ENCODE measurements around the gene CDT1. TPM values are rescaled to one million over a fixed set of nuclear protein-coding genes. Genes with fewer than 3 reads are reported as not detected.

The CDT1 gene
- total and polyA plus RNA-seq, 2 experiments from 2014 or later: 32.6 to 187 TPM

GRCh38 chr16:88857728-88858339 lies 54.2 kb downstream of the CDT1 start:
- H3K27ac Mint-ChIP-seq: peak overlapping the region; percentile 80; the same call in 1 of the 2 replicates
- H3K4me3 Mint-ChIP-seq: peak overlapping the region; percentile 99
- Histone ChIP-seq H3K9me2 (ENCODE audit: insufficient read depth) (no peaks in the 10 kb centered on the region), H3K27ac (ENCODE audit: low read depth) (no peak overlapping the region), H3K4me1 (ENCODE audit: insufficient read depth) (no peaks in the 10 kb centered on the region; the same call in 1 of the 2 replicates), H4K20me1 (replicated peaks; ENCODE audit: insufficient read depth) (peaks cover 7% of the 10 kb centered on the region; the same call in 1 of the 2 replicates), H3K27me3 (ENCODE audit: insufficient read depth) (no peaks in the 10 kb centered on the region), H3K36me3 (ENCODE audit: insufficient read depth) (no peaks in the 10 kb centered on the region), H2AFZ (0 out of 2 replicates have a peak overlapping the region, but pooled peaks have one; percentile 69), H3F3A (replicated peaks; ENCODE audit: low read depth) (0 out of 2 replicates have a peak, but pooled peaks cover 3% of the 10 kb centered on the region), H3K4me3 (peak overlapping the region; percentile 96), H3K4me2 (peak overlapping the region; percentile 99), H3K79me2 (replicated peaks; ENCODE audit: insufficient read depth) (peaks cover 18% of the 10 kb centered on the region)
- peaks cover 10% of the 10 kb centered on the region for H3K27me3 Mint-ChIP-seq (ENCODE audit: insufficient read depth, low read depth, poor library complexity)
- peaks cover 21% of the 10 kb centered on the region for H3K4me1 Mint-ChIP-seq
- peaks cover 31% of the 10 kb centered on the region for H3K36me3 Mint-ChIP-seq (ENCODE audit: low read depth)
- H3K9me3 Mint-ChIP-seq: no peaks in the 10 kb centered on the region; the same call in 1 of the 3 replicates
- DNase-seq (ENCODE audit: low spot score) (peak; percentile 80), ATAC-seq (peak; percentile 60)
- peak; percentile 61 to 68 for TF ChIP-seq CTCF (conservative IDR thresholded peaks at IDR 0.05; ENCODE audit: low read depth in 2 of 2)
- no peak for TF ChIP-seq EZH2 (IDR thresholded peaks at IDR 0.05; ENCODE audit: low read depth, unreplicated experiment)

Other genes starting within 250 kb of the CDT1 start
- 25.2 and 30.0 TPM in 2 replicates for gene ZC3H18, start 233.4 kb upstream of the CDT1 start, total RNA-seq (2014; rRNA removed; shearing (Covaris generic))
- 40.1 and 40.7 TPM in 2 replicates for gene ZC3H18, start 233.4 kb upstream of the CDT1 start, polyA plus RNA-seq (2016; fragmentation: Nextera tagmentation; extraction: Ambion mirVana)
- 2.7 and 5.1 TPM in 2 replicates for gene IL17C, start 165.2 kb upstream of the CDT1 start, total RNA-seq (2014; rRNA removed; shearing (Covaris generic))
- 2.3 and 3.9 TPM in 2 replicates for gene IL17C, start 165.2 kb upstream of the CDT1 start, polyA plus RNA-seq (2016; fragmentation: Nextera tagmentation; extraction: Ambion mirVana)
- gene CYBA, start 152.7 kb upstream of the CDT1 start, total RNA-seq (2014; rRNA removed; shearing (Covaris generic)): 228 and 275 TPM in 2 replicates
- 281 and 285 TPM in 2 replicates for gene CYBA, start 152.7 kb upstream of the CDT1 start, polyA plus RNA-seq (2016; fragmentation: Nextera tagmentation; extraction: Ambion mirVana)
- 144 and 149 TPM in 2 replicates for gene MVD, start 140.7 kb upstream of the CDT1 start, total RNA-seq (2014; rRNA removed; shearing (Covaris generic))
- 94.2 and 95.3 TPM in 2 replicates for gene MVD, start 140.7 kb upstream of the CDT1 start, polyA plus RNA-seq (2016; fragmentation: Nextera tagmentation; extraction: Ambion mirVana)
- gene SNAI3, start 117.3 kb upstream of the CDT1 start, total RNA-seq (2014; rRNA removed; shearing (Covaris generic)): 19.2 and 19.4 TPM in 2 replicates
- 10.0 and 10.3 TPM in 2 replicates for gene SNAI3, start 117.3 kb upstream of the CDT1 start, polyA plus RNA-seq (2016; fragmentation: Nextera tagmentation; extraction: Ambion mirVana)
- 39.6 and 43.4 TPM in 2 replicates for gene RNF166, start 97.4 kb upstream of the CDT1 start, total RNA-seq (2014; rRNA removed; shearing (Covaris generic))
- gene RNF166, start 97.4 kb upstream of the CDT1 start, polyA plus RNA-seq (2016; fragmentation: Nextera tagmentation; extraction: Ambion mirVana): 24.9 and 27.8 TPM in 2 replicates
- gene CTU2, start 97.3 kb upstream of the CDT1 start, total RNA-seq (2014; rRNA removed; shearing (Covaris generic)): 15.4 and 22.3 TPM in 2 replicates
- 25.7 and 33.6 TPM in 2 replicates for gene CTU2, start 97.3 kb upstream of the CDT1 start, polyA plus RNA-seq (2016; fragmentation: Nextera tagmentation; extraction: Ambion mirVana)
- gene PIEZO1, start 18.6 kb upstream of the CDT1 start, total RNA-seq (2014; rRNA removed; shearing (Covaris generic)): 56.2 and 70.1 TPM in 2 replicates
- 29.6 and 30.4 TPM in 2 replicates for gene PIEZO1, start 18.6 kb upstream of the CDT1 start, polyA plus RNA-seq (2016; fragmentation: Nextera tagmentation; extraction: Ambion mirVana)
- gene APRT, start 8.1 kb downstream of the CDT1 start, total RNA-seq (2014; rRNA removed; shearing (Covaris generic)): 250 and 258 TPM in 2 replicates
- 522 and 536 TPM in 2 replicates for gene APRT, start 8.1 kb downstream of the CDT1 start, polyA plus RNA-seq (2016; fragmentation: Nextera tagmentation; extraction: Ambion mirVana)
- gene GALNS, start 53.2 kb downstream of the CDT1 start, total RNA-seq (2014; rRNA removed; shearing (Covaris generic)): 16.4 and 18.8 TPM in 2 replicates
- gene GALNS, start 53.2 kb downstream of the CDT1 start, polyA plus RNA-seq (2016; fragmentation: Nextera tagmentation; extraction: Ambion mirVana): 9.7 TPM in 2 replicates
- 59.3 and 68.8 TPM in 2 replicates for gene TRAPPC2L, start 53.3 kb downstream of the CDT1 start, total RNA-seq (2014; rRNA removed; shearing (Covaris generic))
- gene TRAPPC2L, start 53.3 kb downstream of the CDT1 start, polyA plus RNA-seq (2016; fragmentation: Nextera tagmentation; extraction: Ambion mirVana): 167 and 171 TPM in 2 replicates
- gene PABPN1L, start 62.9 kb downstream of the CDT1 start, total RNA-seq (2014; rRNA removed; shearing (Covaris generic)): not detected in 2 replicates
- not detected in 2 replicates for gene PABPN1L, start 62.9 kb downstream of the CDT1 start, polyA plus RNA-seq (2016; fragmentation: Nextera tagmentation; extraction: Ambion mirVana)
- gene CBFA2T3, start 173.4 kb downstream of the CDT1 start, total RNA-seq (2014; rRNA removed; shearing (Covaris generic)): 0.85 and 1.5 TPM in 2 replicates
- gene CBFA2T3, start 173.4 kb downstream of the CDT1 start, polyA plus RNA-seq (2016; fragmentation: Nextera tagmentation; extraction: Ambion mirVana): 0.70 and 0.87 TPM in 2 replicates